HepG2 (cell line): Measurements from ENCODE around the gene LGALS4. TPM values are rescaled to one million over a fixed set of nuclear protein-coding genes. Genes with fewer than 3 reads are reported as not detected.

Experiments used
- AGO2 ChIP-seq: fragments of 200-400 bp; formaldehyde crosslinking; optimal IDR thresholded peaks from 2 replicates; pipeline ENCODE3; 2017; ENCODE audit warnings: mild to moderate bottlenecking, low read depth, low read length, moderate library complexity
- BCL6 ChIP-seq: IDR thresholded peaks from 2 replicates; pipeline ENCODE4 v1.6.1; 2016; ENCODE audit warnings: missing genetic modification reagents, missing compliant biosample characterization
- EEA1 ChIP-seq: sonication (generic); formaldehyde crosslinking; IDR thresholded peaks from 2 replicates; pipeline ENCODE4 v1.5.1; 2020; ENCODE audit warnings: mild to moderate bottlenecking, missing genetic modification reagents, borderline replicate concordance
- ETV6 ChIP-seq: sonication (generic); formaldehyde crosslinking; conservative IDR thresholded peaks from 2 replicates; pipeline ENCODE4 v1.4.0; 2020; ENCODE audit warnings: missing genetic modification reagents
- GTF3A ChIP-seq: sonication (generic); formaldehyde crosslinking; conservative IDR thresholded peaks from 2 replicates; pipeline ENCODE4 v1.4.0; 2020; ENCODE audit warnings: mild to moderate bottlenecking, missing genetic modification reagents
- HNRNPK ChIP-seq: fragments of 200-400 bp; formaldehyde crosslinking; IDR thresholded peaks from 2 replicates; pipeline ENCODE4 v1.6.1; 2018; ENCODE audit warnings: low read length, low read depth, moderate library complexity, mild to moderate bottlenecking; ENCODE audit not compliant: poor library complexity, severe bottlenecking
- HNRNPUL1 ChIP-seq: fragments of 200-400 bp; formaldehyde crosslinking; IDR thresholded peaks from 2 replicates; pipeline ENCODE4 v1.6.1; 2017; ENCODE audit warnings: low read depth, mild to moderate bottlenecking, low read length, moderate library complexity
- HOXA3 ChIP-seq: sonication (generic); formaldehyde crosslinking; IDR thresholded peaks from 2 replicates; pipeline ENCODE4 v1.5.0; 2020; ENCODE audit warnings: missing genetic modification reagents
- IRF1 ChIP-seq: sonication (generic); formaldehyde crosslinking; IDR thresholded peaks from 2 replicates; pipeline ENCODE4 v1.4.0; 2020; ENCODE audit warnings: low read depth, mild to moderate bottlenecking, missing genetic modification reagents
- KDM6A ChIP-seq: IDR thresholded peaks from 2 replicates; pipeline ENCODE4 v1.6.1; 2016; ENCODE audit warnings: low read depth
- KLF11 ChIP-seq: IDR thresholded peaks from 2 replicates; pipeline ENCODE4 v1.6.1; 2016; ENCODE audit warnings: missing compliant biosample characterization
- MAFF ChIP-seq: IDR thresholded peaks from 2 replicates; pipeline ENCODE4 v1.6.1; 2011; ENCODE audit warnings: low read depth, low read length, improper control_type of control experiment
- MBD4 ChIP-seq: IDR thresholded peaks from 2 replicates; pipeline ENCODE4 v1.6.1; 2012; ENCODE audit warnings: low read length, inconsistent platforms, borderline replicate concordance
- MEIS2 ChIP-seq: sonication (generic); formaldehyde crosslinking; IDR thresholded peaks from 2 replicates; pipeline ENCODE4 v1.9.0; 2021; ENCODE audit warnings: mild to moderate bottlenecking, missing genetic modification reagents
- NR3C1 ChIP-seq: sonication (generic); formaldehyde crosslinking; IDR thresholded peaks from 2 replicates; pipeline ENCODE4 v1.4.0; 2020; ENCODE audit warnings: missing genetic modification reagents
- RCOR2 ChIP-seq: IDR thresholded peaks from 2 replicates; pipeline ENCODE4 v1.6.1; 2016; ENCODE audit warnings: missing biosample characterization, missing genetic modification reagents
- RFXAP ChIP-seq: sonication (generic); formaldehyde crosslinking; IDR thresholded peaks from 2 replicates; pipeline ENCODE4 v1.4.0; 2020; ENCODE audit warnings: missing genetic modification reagents, borderline replicate concordance
- SRSF4 ChIP-seq: fragments of 200-400 bp; formaldehyde crosslinking; IDR thresholded peaks from one replicate; pipeline ENCODE4 v1.6.1; 2018; ENCODE audit warnings: mild to moderate bottlenecking, low read depth, low read length, moderate library complexity; ENCODE audit not compliant: poor library complexity, severe bottlenecking
- TFAP4 ChIP-seq: sonication (generic); IDR thresholded peaks from 2 replicates; pipeline ENCODE4 v1.6.1; 2016; ENCODE audit warnings: low read depth, borderline replicate concordance
- THAP11 ChIP-seq: IDR thresholded peaks from 2 replicates; pipeline ENCODE4 v1.6.1; 2016; ENCODE audit warnings: missing biosample characterization, missing genetic modification reagents
- ZBTB1 ChIP-seq: sonication (generic); formaldehyde crosslinking; IDR thresholded peaks from 2 replicates; pipeline ENCODE4 v1.4.0; 2020; ENCODE audit warnings: missing genetic modification reagents, borderline replicate concordance
- ZC3H13 ChIP-seq: sonication (generic); formaldehyde crosslinking; IDR thresholded peaks from 2 replicates; pipeline ENCODE4 v1.8.1; 2023; ENCODE audit warnings: mild to moderate bottlenecking, missing genetic modification reagents, moderate library complexity
- ZFX ChIP-seq: sonication (generic); formaldehyde crosslinking; IDR thresholded peaks from 2 replicates; pipeline ENCODE4 v1.4.0; 2020; ENCODE audit warnings: mild to moderate bottlenecking, low read depth, missing genetic modification reagents, moderate library complexity
- ZNF296 ChIP-seq: sonication (generic); formaldehyde crosslinking; conservative IDR thresholded peaks from 2 replicates; pipeline ENCODE4 v1.5.0; 2020; ENCODE audit warnings: mild to moderate bottlenecking, missing genetic modification reagents
- ZNF337 ChIP-seq: sonication (generic); formaldehyde crosslinking; IDR thresholded peaks from 2 replicates; pipeline ENCODE4 v1.5.1; 2020; ENCODE audit warnings: missing genetic modification reagents, low read depth, mild to moderate bottlenecking, borderline replicate concordance
- ZNF354B ChIP-seq: sonication (generic); formaldehyde crosslinking; IDR thresholded peaks from 2 replicates; pipeline ENCODE4 v1.8.0; 2022; ENCODE audit warnings: mild to moderate bottlenecking, missing genetic modification reagents
- ZNF558 ChIP-seq: sonication (generic); formaldehyde crosslinking; IDR thresholded peaks from 2 replicates; pipeline ENCODE4 v1.9.0; 2022; ENCODE audit warnings: mild to moderate bottlenecking, missing genetic modification reagents, borderline replicate concordance
- ZNF644 ChIP-seq: IDR thresholded peaks from 2 replicates; pipeline ENCODE4 v1.6.1; 2016; ENCODE audit warnings: low read depth
- ZNF710 ChIP-seq: sonication (generic); formaldehyde crosslinking; IDR thresholded peaks from 2 replicates; pipeline ENCODE4 v1.5.0; 2020; ENCODE audit warnings: mild to moderate bottlenecking, missing genetic modification reagents, borderline replicate concordance
- ZNF772 ChIP-seq: sonication (generic); formaldehyde crosslinking; IDR thresholded peaks from 2 replicates; pipeline ENCODE4 v1.5.0; 2020; ENCODE audit warnings: mild to moderate bottlenecking, missing genetic modification reagents
- ZNF83 ChIP-seq: sonication (generic); formaldehyde crosslinking; IDR thresholded peaks from 2 replicates; pipeline ENCODE4 v1.4.0; 2020; ENCODE audit warnings: missing genetic modification reagents, mild to moderate bottlenecking, borderline replicate concordance
- polyA plus RNA-seq, 8 experiments: library from polyadenylated mRNA; depleted of rRNA in 3 of 8; stranded (reverse) in 7 of 8; unstranded in 1 of 8; fragments of >200 nt; fragmentation: Illumina TruSeq in 4 of 8; extraction: Trizol in 4 of 8; gene quantifications; 2 replicates each; pipeline versions ENCODE4 v1.2.1 to v1.2.3, GENCODE V29; 2011 to 2016; ENCODE audit warnings: low read depth in 4 of 8, missing spikeins in 1 of 8, mixed read lengths in 1 of 8; ENCODE audit not compliant: insufficient read depth in 1 of 8
- total RNA-seq, 5 experiments: library from RNA; depleted of rRNA; stranded (reverse); fragments of >200 nt; fragmentation: Illumina TruSeq; extraction: Trizol; gene quantifications; 2 replicates each; pipeline ENCODE4 v1.2.3, GENCODE V29; 2016; ENCODE audit warnings: low read depth in 1 of 5

LGALS4 gene
- total and polyA plus RNA-seq, 2 of the 13 experiments (the other 11 are each of a cell fraction or from before 2014, with no cell fraction given): 0.24 to 0.71 TPM

GRCh38 chr19:38759590-38760003, 53.1 kb downstream of the LGALS4 start (continued):
- TF ChIP-seq HNRNPUL1: no peak
- no peak for TF ChIP-seq SRSF4
- TF ChIP-seq RCOR2 (CRISPR knock-in tag): peak; percentile 95
- TF ChIP-seq MAFF: 0 out of 2 replicates have a peak, but pooled peaks have one; percentile 14
- peak; percentile 70; the same call in 1 of the 2 replicates for TF ChIP-seq MEIS2
- no peak for TF ChIP-seq TFAP4
- peak; percentile 91; the same call in 1 of the 2 replicates for TF ChIP-seq ZNF710 (CRISPR knock-in tag)
- 0 out of 2 replicates have a peak, but pooled peaks have one; percentile 33 for TF ChIP-seq ZNF337 (CRISPR knock-in tag)
- peak; percentile 74 for TF ChIP-seq THAP11 (CRISPR knock-in tag)
- no peak for TF ChIP-seq ZNF558 (CRISPR knock-in tag)
- TF ChIP-seq ZC3H13 (CRISPR knock-in tag): no peak
- TF ChIP-seq ZBTB1: no peak; the same call in 1 of the 2 replicates
- TF ChIP-seq BCL6 (CRISPR knock-in tag): peak; percentile 80
- no peak for TF ChIP-seq ZNF83 (CRISPR knock-in tag)
- peak; percentile 92 for TF ChIP-seq HOXA3 (CRISPR knock-in tag)
- TF ChIP-seq ZNF296: no peak
- no peak for TF ChIP-seq IRF1 (CRISPR knock-in tag)
- TF ChIP-seq KLF11: no peak
- TF ChIP-seq ETV6: no peak
- TF ChIP-seq NR3C1 (CRISPR knock-in tag): no peak
- peak; percentile 55; the same call in 1 of the 2 replicates for TF ChIP-seq ZFX (CRISPR knock-in tag)
- peak; percentile 61 for TF ChIP-seq KDM6A (CRISPR knock-in tag)
- peak; percentile 51; the same call in 1 of the 2 replicates for TF ChIP-seq ZNF644 (CRISPR knock-in tag)
- no peak for TF ChIP-seq GTF3A (CRISPR knock-in tag)
- no peak for TF ChIP-seq HNRNPK
- 0 out of 2 replicates have a peak, but pooled peaks have one; percentile 55 for TF ChIP-seq ZNF772 (CRISPR knock-in tag)
- no peak; the same call in 1 of the 2 replicates for TF ChIP-seq MBD4
- no peak for TF ChIP-seq EEA1 (CRISPR knock-in tag)
- peak; percentile 80 for TF ChIP-seq RFXAP
- TF ChIP-seq AGO2: no peak
- TF ChIP-seq ZNF354B (CRISPR knock-in tag): no peak
